AG20443 (cell line): ENCODE measurements around the gene PHRF1.

Experiments used
- DNase-seq: peaks from one replicate; pipeline ENCODE4 v3.0.0; 2012; ENCODE audit warnings: low spot score, mixed read lengths

The PHRF1 gene

GRCh38 chr11:656866-657265 lies 80.6 kb downstream of the PHRF1 start:
- DNase-seq, result no peak

DNA sequence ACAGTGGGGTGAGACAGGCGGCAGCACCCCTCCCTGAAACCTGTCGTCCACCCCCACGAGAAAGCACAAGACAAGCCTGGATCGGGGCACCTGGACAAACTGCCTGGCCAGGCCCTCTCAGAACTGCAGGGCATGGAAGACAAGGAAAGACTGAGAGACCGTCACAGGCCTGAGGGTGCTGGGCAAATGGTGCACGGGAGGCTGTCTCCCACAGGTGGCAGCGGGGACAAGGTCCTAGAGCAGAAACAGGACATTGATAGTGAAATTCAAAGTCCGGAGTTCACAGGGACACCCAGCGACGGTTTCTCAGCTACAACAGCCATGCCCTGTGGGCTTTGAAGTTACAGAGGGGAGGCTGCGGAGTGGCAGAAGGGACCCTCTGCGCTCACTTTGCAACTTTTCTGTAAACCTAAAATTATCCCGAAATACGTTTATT lies 81.4 kb downstream of the PHRF1 start:
- no peak for DNase-seq

DNA sequence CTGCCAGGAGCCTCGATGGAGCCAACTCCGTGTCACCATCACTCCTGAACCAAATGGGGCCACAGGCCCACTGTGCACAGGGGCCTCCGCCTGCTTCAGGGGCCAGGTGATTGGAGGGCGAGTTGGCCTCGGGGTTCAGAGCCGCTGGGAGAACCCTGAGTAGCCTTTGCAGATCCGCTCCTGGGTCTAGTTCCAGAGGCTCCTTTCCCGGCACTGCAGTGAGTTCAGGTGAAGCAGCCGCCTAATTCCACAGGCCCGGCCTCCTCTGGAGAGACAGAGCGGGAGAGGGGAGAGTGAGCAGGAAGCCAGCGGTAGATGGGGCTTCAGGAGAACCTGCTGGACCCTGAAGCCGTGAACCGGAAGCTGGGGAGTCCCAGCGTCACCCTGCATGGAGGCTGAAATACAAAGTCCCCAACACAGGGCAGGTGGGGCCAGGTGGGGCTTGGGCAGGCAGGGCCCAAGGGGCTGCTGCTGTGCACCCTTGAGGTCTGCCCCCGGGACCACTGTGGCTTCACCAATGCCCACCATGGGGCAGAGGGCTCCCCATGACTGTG lies 83.3 kb downstream of the PHRF1 start:
- DNase-seq, result no peak

DNA sequence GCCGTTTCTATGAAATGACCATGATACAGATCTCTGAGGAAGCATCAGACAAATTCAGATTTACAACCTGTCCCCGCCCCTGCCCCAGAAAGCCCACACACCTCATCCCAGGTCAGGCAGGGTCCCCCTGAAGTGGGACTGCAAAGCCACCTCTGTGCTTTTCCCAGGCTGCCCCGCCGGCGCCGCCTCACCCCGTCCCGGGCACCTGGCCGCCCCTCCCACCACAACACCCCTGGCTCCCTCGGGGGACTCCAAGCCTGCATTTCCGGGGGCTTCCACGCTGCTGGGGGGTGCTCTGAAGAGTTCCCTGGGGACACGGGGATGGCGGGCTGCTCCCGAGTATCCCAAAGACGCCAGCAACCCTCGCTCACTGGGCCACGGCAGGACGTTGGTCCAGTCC lies 84.0 kb downstream of the PHRF1 start:
- no peak for DNase-seq

GRCh38 chr11:660681-661444 lies 84.6 kb downstream of the PHRF1 start:
- no peak for DNase-seq
